K562 (cell line): ENCODE results near the gene CACNA1C. TPM values are rescaled to one million over a fixed set of nuclear protein-coding genes. Genes with fewer than 3 reads are reported as not detected.

Source experiments
- ATAC-seq: fragments of 200-7000 bp; cut with Tn5 transposase; 3 replicates; pipeline ENCODE4 v1.9.1; 2020; ENCODE audit warnings: moderate library complexity
- BruUV-seq: library from RNA; stranded (reverse); fragments of 400-500 nt; replicated peaks from 2 replicates; lab custom pipeline; 2021; lab: Mats Ljungman, UMichigan
- CTCF ChIA-PET: fragments of 300-600 bp; formaldehyde crosslinking; extraction: SDS; loops from one replicate; lab custom pipeline; 2021; ENCODE audit warnings: low intra/inter-chr PET ratio; lab: Yijun Ruan, JAX
- POLR2A ChIA-PET: fragments of 300-600, 350-650 bp; sonication (Branson Sonifier 250); formaldehyde crosslinking; extraction: SDS; loops from one replicate; lab custom pipeline; 2021; ENCODE audit warnings: antibody characterized with exemption, inconsistent platforms; lab: Yijun Ruan, JAX
- DNase-seq, 4 experiments: peaks; one replicate each; pipeline versions ENCODE4 v3.0.0 to v3.0.0-alpha.2; 2011 to 2018; ENCODE audit warnings: low spot score in 3 of 4, mixed read lengths in 3 of 4; ENCODE audit errors: extremely low read depth in 1 of 4
- FAIRE-seq: peaks from 2 replicates; lab custom pipeline; 2011; peaks lifted over from hg19 to GRCh38; lab: Jason Lieb, UNC
- H2AFZ ChIP-seq: 2 replicates; pipeline ENCODE4 v1.6.0; 2011; ENCODE audit warnings: low read depth, low read length, control low read depth, inconsistent platforms
- H3K27ac ChIP-seq: fragments of 200-600 bp; 3 replicates; pipeline ENCODE4 v1.8.0; 2011; ENCODE audit warnings: low read depth, mild to moderate bottlenecking, control low read depth, inconsistent platforms, low read length, moderate library complexity, mixed read lengths; ENCODE audit errors: extremely low read depth
- H3K27me3 ChIP-seq, 2 experiments: fragments of 300-600 bp in 1 of 2; 2 replicates in 1 of 2; 3 replicates in 1 of 2; pipeline versions ENCODE4 v1.6.0 to v1.8.0; 2011; ENCODE audit warnings: inconsistent platforms in 2 of 2, low read length in 2 of 2, mild to moderate bottlenecking in 1 of 2, mixed read lengths in 1 of 2, moderate library complexity in 1 of 2; ENCODE audit not compliant: control insufficient read depth in 2 of 2, insufficient read depth in 2 of 2
- H3K36me3 ChIP-seq: fragments of 300-600 bp; 3 replicates; pipeline ENCODE4 v1.8.0; 2011; ENCODE audit warnings: mild to moderate bottlenecking, low read length, inconsistent platforms; ENCODE audit not compliant: control insufficient read depth, insufficient read depth
- H3K4me1 ChIP-seq, 2 experiments: fragments of 200-600 bp in 1 of 2; replicated peaks in 1 of 2; 2 replicates in 1 of 2; 3 replicates in 1 of 2; pipeline versions ENCODE4 v1.5.1 to v1.8.0; 2011; ENCODE audit warnings: inconsistent platforms in 2 of 2, low read length in 2 of 2, mild to moderate bottlenecking in 1 of 2, mixed read lengths in 1 of 2, moderate library complexity in 1 of 2; ENCODE audit not compliant: control insufficient read depth in 2 of 2, insufficient read depth in 2 of 2
- H3K4me2 ChIP-seq: 2 replicates; pipeline ENCODE4 v1.6.1; 2011; ENCODE audit warnings: low read length, control low read depth, inconsistent platforms, mixed read lengths; ENCODE audit not compliant: insufficient read depth
- H3K4me3 ChIP-seq: fragments of 200-600 bp; sonication (generic), shearing (Covaris generic); 2 replicates; pipeline ENCODE4 v1.5.1; 2016; ENCODE audit warnings: control low read depth, inconsistent platforms
- H3K79me2 ChIP-seq: fragments of 200-600 bp; 3 replicates; pipeline ENCODE4 v1.8.0; 2011; ENCODE audit warnings: low read length, inconsistent platforms; ENCODE audit not compliant: control insufficient read depth, insufficient read depth
- H3K9ac ChIP-seq, 2 experiments: 2 replicates each; pipeline versions ENCODE4 v1.6.0 to v1.6.1; 2011; ENCODE audit warnings: low read depth in 2 of 2, low read length in 2 of 2, control low read depth in 1 of 2, inconsistent platforms in 1 of 2, mild to moderate bottlenecking in 1 of 2, mixed read lengths in 1 of 2; ENCODE audit not compliant: insufficient read depth in 1 of 2
- H3K9me1 ChIP-seq: one replicate; pipeline ENCODE4 v1.6.0; 2011; ENCODE audit warnings: inconsistent platforms, mild to moderate bottlenecking, low read length, moderate library complexity; ENCODE audit not compliant: control insufficient read depth, insufficient read depth
- H3K9me3 ChIP-seq: replicated peaks from 2 replicates; pipeline ENCODE4 v1.5.1; 2011; ENCODE audit warnings: low read depth, low read length, inconsistent platforms; ENCODE audit not compliant: control insufficient read depth, insufficient read depth
- H4K20me1 ChIP-seq: replicated peaks from 2 replicates; pipeline ENCODE4 v1.6.1; 2011; ENCODE audit warnings: low read length, inconsistent platforms, mixed read lengths; ENCODE audit not compliant: control insufficient read depth, insufficient read depth
- ARID3B ChIP-seq: fragments of 250-450 bp; sonication (Bioruptor Pico); IDR thresholded peaks from 2 replicates; pipeline ENCODE4 v1.4.0; 2020; ENCODE audit warnings: borderline replicate concordance
- DLX4 ChIP-seq: fragments of 250-450 bp; sonication (Bioruptor Pico); IDR thresholded peaks from 2 replicates; pipeline ENCODE4 v1.6.1; 2021; ENCODE audit warnings: mild to moderate bottlenecking
- ERF ChIP-seq: fragments of 450-650 bp; formaldehyde crosslinking; IDR thresholded peaks from 2 replicates; pipeline ENCODE4 v1.4.0; 2020; ENCODE audit warnings: mild to moderate bottlenecking, mixed read lengths
- HIVEP1 ChIP-seq: fragments of 250-450 bp; sonication (Bioruptor Pico); IDR thresholded peaks from 2 replicates; pipeline ENCODE4 v1.4.0; 2020; ENCODE audit warnings: mild to moderate bottlenecking
- MAFG ChIP-seq: fragments of 450-650 bp; conservative IDR thresholded peaks from 2 replicates; pipeline ENCODE4 v1.6.1; 2016; ENCODE audit warnings: missing genetic modification characterization, missing compliant biosample characterization
- MYNN ChIP-seq, 2 experiments: sonication (generic); formaldehyde crosslinking in 1 of 2; IDR thresholded peaks; 2 replicates each; pipeline versions ENCODE4 v1.5.0 to v1.6.1; 2016 to 2020; ENCODE audit warnings: antibody characterized with exemption in 1 of 2, missing genetic modification reagents in 1 of 2
- NFE2 ChIP-seq: IDR thresholded peaks from 2 replicates; pipeline ENCODE4 v1.6.1; 2014; ENCODE audit warnings: antibody characterized with exemption, low read depth
- ZNF146 ChIP-seq: IDR thresholded peaks from one replicate; pipeline ENCODE4 v1.6.1; 2018; ENCODE audit warnings: missing compliant biosample characterization; ENCODE audit not compliant: unreplicated experiment
- ZNF41 ChIP-seq: fragments of 250-450 bp; sonication (Bioruptor Pico); conservative IDR thresholded peaks from 2 replicates; pipeline ENCODE4 v1.4.0; 2020; ENCODE audit warnings: mild to moderate bottlenecking
- ZNF511 ChIP-seq: sonication (generic); formaldehyde crosslinking; IDR thresholded peaks from 2 replicates; pipeline ENCODE4 v1.8.0; 2022; ENCODE audit warnings: mild to moderate bottlenecking, missing genetic modification reagents
- ZNF561 ChIP-seq: fragments of 450-650 bp; formaldehyde crosslinking; conservative IDR thresholded peaks from 2 replicates; pipeline ENCODE4 v1.4.0; 2020; ENCODE audit warnings: mild to moderate bottlenecking, moderate library complexity
- WGBS: fragments of 100-300 bp; shearing (Covaris generic); methylation state at CpG from one replicate; pipeline ENCODE4 v1.1.6; 2016; ENCODE audit warnings: low coverage, mixed read lengths; ENCODE audit not compliant: insufficient coverage; ENCODE audit errors: missing lambda C conversion rate; 5-methylcytosine and 5-hydroxymethylcytosine counted together
- in situ Hi-C: fragments of 300-500 bp; cut with MboI; formaldehyde crosslinking; loops from 4 replicates; pipeline ENCODE4 v1.15.0; 2018; ENCODE audit warnings: inconsistent platforms, mixed read lengths
- intact Hi-C: fragments of 100-400 bp; cut with micrococcal nuclease; formaldehyde crosslinking; loops from 2 replicates; pipeline ENCODE4 v1.14.2; 2022
- polyA plus RNA-seq, 8 experiments: library from polyadenylated mRNA; depleted of rRNA in 4 of 8; stranded (reverse) in 5 of 8; unstranded in 3 of 8; fragments of >200 nt; fragmentation: Nextera tagmentation in 2 of 8; fragmentation: Illumina TruSeq in 1 of 8; extraction: Ambion mirVana in 2 of 8; extraction: Trizol in 1 of 8; gene quantifications; 2 replicates each; pipeline versions ENCODE4 v1.2.1 to v1.2.3, GENCODE V29; 2011 to 2014; ENCODE audit warnings: inconsistent platforms in 1 of 8, missing spikeins in 1 of 8
- total RNA-seq, 7 experiments: library from RNA; depleted of rRNA in 6 of 7; stranded (reverse); fragments of >200 nt in 6 of 7; fragmentation: Illumina TruSeq in 2 of 7; extraction: Trizol in 2 of 7; gene quantifications; 2 replicates each; pipeline versions ENCODE4 v1.2.1 to v1.2.3, GENCODE V29; 2011 to 2021; ENCODE audit warnings: low replicate concordance in 1 of 7

CACNA1C gene
- total and polyA plus RNA-seq, 9 of the 15 experiments (the other 6 are each of a cell fraction or from before 2014, with no cell fraction given), result not detected

GRCh38 chr12:2456122-2456812, 403.5 kb downstream of the CACNA1C start:
- BruUV-seq, result no TSS peak
- intact Hi-C loops (no loop called here), in situ Hi-C loops (no loop called here)
- Histone ChIP-seq H3K79me2 (no peaks in the 10 kb centered on the region), H3K4me2 (no peak overlapping the region), H3K9me1 (no peaks in the 10 kb centered on the region), H3K36me3 (no peaks in the 10 kb centered on the region), H3K9ac (no peak overlapping the region), H3K4me1 (no peaks in the 10 kb centered on the region), H3K9me3 (no peaks in the 10 kb centered on the region), H3K4me3 (no peak overlapping the region), H4K20me1 (no peaks in the 10 kb centered on the region), H3K27ac (no peak overlapping the region), H3K27me3 (peaks cover 0 to 42% of the 10 kb centered on the region in 2 experiments; a peak in 2 of 5 replicates), H2AFZ (no peak overlapping the region)
- ChIA-PET CTCF (no interaction called here), POLR2A (no interaction called here)
- DNase-seq (no peak), FAIRE-seq (no peak), ATAC-seq (no peak)
- TF ChIP-seq ZNF146 (CRISPR knock-in tag), result no peak
- TF ChIP-seq ERF (CRISPR knock-in tag), result no peak
- TF ChIP-seq DLX4 (CRISPR knock-in tag), result no peak
- TF ChIP-seq NFE2, result no peak
- TF ChIP-seq MAFG (tag), result no peak
- TF ChIP-seq ZNF511 (CRISPR knock-in tag), result no peak
- TF ChIP-seq ARID3B (CRISPR knock-in tag), result no peak
- no peak for TF ChIP-seq ZNF561 (CRISPR knock-in tag)
- TF ChIP-seq MYNN (IDR thresholded peaks at IDR 0.05), result no peak
- TF ChIP-seq MYNN (CRISPR knock-in tag; IDR thresholded peaks at IDR 0.05), result no peak
- no peak for TF ChIP-seq HIVEP1
- TF ChIP-seq ZNF41 (CRISPR knock-in tag), result no peak
- WGBS, result 6% methylated on average over 7 of the region's 12 CpGs
